HG02885 (cell line): Measurements from ENCODE around the gene CORO2B.

Experiments
- ATAC-seq: cut with Tn5 transposase; IDR thresholded peaks from one replicate; pipeline ENCODE4 v1.9.1; 2021; ENCODE audit warnings: mild to moderate bottlenecking; ENCODE audit not compliant: unreplicated experiment, poor library complexity

CORO2B gene

GRCh38 chr15:68623301-68623892 lies 44.6 kb downstream of the CORO2B start:
- no peak for ATAC-seq

GRCh38 chr15:68625853-68626252 lies 47.1 kb downstream of the CORO2B start:
- no peak for ATAC-seq

- ATAC-seq = no peak
These were observed 47.5 kb downstream of the CORO2B start for GRCh38 chr15:68626283-68626682.

GRCh38 chr15:68626739-68627138 lies 47.9 kb downstream of the CORO2B start:
- ATAC-seq = no peak

DNA sequence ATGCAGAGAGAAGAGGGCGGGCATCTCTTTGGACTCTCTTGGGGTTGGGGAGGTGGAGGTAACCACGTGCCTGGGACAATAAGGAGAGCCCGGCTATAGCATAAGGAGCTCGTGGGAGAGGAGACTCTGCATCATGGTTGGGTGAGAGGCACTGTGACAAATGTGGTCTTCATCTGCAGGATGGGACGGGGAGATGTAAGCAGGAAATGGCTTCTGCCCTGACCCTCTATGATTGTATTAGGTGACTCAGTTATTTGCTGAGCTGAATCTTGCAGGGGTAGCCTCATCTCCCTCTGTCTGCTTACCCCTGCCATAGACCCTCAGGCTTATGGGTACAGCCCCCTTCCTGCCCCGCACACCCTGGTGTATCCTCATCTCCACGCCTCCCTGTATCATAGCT lies 48.7 kb downstream of the CORO2B start:
- no peak for ATAC-seq

- no peak for ATAC-seq
These were observed 49.2 kb downstream of the CORO2B start for GRCh38 chr15:68627995-68628394.

GRCh38 chr15:68629519-68630210 lies 50.9 kb downstream of the CORO2B start:
- ATAC-seq = no peak

DNA sequence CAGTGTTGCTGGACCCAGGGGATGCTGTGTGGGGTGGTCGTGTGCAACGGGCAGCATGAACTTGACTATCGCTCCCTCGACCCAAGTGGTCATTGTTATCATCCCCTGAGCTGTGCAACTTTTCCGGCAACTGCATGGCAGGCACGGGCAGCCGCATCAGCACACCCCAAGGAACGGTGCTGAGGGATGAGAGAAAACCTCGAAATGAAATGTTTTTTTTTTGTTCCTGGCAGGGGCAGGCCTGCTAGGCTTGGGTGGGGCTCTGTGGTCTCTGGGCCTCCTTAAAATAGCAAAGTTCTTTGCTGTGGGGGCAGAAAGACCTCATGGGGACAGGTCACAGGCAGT lies 51.4 kb downstream of the CORO2B start:
- no peak for ATAC-seq

- no peak for ATAC-seq
These were observed 52.0 kb downstream of the CORO2B start for GRCh38 chr15:68630836-68631235.

DNA sequence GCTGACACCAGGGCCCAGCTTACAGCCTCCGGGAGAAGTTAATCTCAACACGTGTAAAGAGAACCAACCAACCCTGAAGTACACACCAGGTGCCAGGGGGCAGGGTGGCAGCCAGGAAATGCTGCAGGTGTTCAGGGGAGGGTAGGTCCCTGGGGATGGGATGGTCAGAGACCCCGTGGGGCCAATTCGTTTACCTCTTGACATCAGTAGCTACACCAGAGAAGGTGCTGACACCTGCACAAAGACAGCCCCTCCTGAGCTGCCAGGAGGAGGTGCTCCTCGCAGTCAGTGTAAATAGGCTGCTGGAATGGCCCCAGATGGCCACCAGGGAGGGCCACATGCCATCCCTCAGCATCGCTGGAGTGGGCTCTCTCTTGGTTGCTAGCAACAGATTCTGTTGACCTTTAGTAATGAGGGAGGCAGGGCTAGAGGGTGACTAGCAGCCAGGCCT lies 52.8 kb downstream of the CORO2B start:
- no peak for ATAC-seq

- ATAC-seq = no peak
These were observed 53.3 kb downstream of the CORO2B start for GRCh38 chr15:68632101-68632500.

DNA sequence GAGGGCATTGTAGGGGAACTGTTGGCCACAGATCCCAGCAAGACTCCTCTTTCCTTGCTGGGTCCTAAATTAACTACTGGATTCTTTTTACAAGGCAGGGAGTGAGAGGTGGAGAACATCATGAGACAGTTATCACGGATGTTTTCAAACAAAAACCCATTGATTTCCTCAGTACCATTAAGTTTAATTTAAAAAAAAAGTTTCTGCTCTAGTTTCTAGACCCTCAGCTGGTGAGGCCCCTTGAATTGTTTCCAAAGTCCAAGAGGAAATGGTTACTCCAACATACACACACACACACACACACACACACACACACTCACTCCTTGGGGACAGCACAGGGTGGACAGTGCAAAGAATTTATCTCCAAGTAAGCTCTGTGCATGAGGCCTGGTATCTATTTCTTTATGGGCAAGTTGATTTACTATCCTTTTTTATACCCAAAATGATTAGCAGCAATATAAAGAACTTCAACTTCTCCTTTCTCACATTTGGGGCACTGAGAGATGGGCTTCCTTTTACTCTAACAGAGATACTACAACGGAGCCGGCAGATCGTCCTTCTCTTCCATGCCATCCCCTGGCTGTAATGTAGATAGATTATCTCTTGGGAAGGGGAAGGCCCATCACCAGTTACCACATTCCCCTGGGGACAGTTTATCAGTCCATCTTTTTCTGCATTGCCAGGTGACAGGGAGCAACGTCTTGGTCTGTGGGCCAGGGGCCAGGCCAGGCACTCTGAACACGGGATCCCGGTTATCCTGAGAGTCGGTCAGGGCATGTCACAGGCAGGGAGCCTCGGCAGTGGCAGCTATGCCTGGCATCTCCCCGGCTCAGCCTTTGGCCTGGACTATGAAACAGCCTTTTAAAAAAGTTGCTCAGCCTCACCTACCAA lies 54.7 kb downstream of the CORO2B start:
- no peak for ATAC-seq

- no peak for ATAC-seq
These were observed 55.3 kb downstream of the CORO2B start for GRCh38 chr15:68634122-68634482.

- ATAC-seq = no peak
These were observed 55.7 kb downstream of the CORO2B start for GRCh38 chr15:68634531-68634930.

- no peak for ATAC-seq
These were observed 56.3 kb downstream of the CORO2B start for GRCh38 chr15:68635141-68635540.

GRCh38 chr15:68636256-68636655 lies 57.5 kb downstream of the CORO2B start:
- ATAC-seq = no peak

DNA sequence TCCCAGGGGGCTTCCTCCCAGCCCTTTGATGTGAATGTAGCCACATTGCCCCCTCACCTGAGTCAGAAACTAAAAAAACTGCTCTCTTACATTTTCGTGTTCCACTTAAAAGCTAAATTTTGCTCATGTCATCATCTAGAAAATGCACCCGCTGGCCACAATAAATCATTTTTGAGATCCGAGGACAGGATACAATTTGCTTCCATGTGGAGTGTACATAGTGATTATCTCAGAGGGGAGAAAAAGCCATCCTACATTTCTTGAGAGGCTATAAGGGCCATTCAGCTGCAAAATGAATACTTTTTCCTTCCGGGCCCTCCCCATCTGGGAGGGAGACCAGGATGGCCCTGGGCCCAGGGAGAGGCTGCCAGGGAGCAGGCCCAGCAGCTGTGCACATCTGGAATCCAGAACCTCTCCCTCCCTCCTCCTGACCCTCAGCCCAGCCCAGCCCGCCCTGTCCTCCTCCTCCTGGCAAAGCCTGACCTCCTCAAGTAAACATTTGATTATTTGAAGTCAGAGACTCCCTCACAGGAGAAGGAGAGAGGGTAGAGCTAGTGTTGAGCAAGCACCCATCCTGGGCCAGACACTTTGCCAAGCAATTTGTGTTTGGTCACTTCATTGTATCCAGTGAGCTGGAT lies 59.1 kb downstream of the CORO2B start:
- no peak for ATAC-seq

DNA sequence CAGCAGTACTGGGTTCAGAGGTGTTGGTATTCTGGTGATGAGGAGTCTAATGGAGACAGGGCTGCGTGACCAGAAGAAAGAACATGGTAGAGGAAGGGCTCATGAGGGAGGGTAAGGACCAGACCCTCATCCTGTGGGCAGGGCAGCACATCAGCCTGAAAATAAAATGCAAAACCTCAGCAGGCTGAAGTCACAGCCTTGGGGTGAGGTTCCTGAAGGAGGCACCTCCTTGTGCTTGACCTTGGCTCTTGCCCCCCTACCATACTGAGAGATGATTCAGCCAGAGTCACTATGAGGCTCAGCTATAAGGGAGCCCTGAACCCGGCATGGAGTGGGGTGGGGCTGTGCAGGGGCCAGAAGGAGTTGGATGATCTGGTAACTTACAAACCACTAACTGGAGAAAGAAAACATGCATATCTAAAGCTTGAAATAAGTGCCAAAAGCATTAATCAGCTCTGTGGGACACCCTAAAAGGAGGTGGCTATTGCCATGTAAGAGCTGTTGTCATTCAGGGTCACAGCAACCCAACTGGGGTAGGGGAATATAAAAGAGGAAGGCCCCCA lies 60.2 kb downstream of the CORO2B start:
- ATAC-seq = no peak

- ATAC-seq = no peak
These were observed 61.3 kb downstream of the CORO2B start for GRCh38 chr15:68639926-68640600.

DNA sequence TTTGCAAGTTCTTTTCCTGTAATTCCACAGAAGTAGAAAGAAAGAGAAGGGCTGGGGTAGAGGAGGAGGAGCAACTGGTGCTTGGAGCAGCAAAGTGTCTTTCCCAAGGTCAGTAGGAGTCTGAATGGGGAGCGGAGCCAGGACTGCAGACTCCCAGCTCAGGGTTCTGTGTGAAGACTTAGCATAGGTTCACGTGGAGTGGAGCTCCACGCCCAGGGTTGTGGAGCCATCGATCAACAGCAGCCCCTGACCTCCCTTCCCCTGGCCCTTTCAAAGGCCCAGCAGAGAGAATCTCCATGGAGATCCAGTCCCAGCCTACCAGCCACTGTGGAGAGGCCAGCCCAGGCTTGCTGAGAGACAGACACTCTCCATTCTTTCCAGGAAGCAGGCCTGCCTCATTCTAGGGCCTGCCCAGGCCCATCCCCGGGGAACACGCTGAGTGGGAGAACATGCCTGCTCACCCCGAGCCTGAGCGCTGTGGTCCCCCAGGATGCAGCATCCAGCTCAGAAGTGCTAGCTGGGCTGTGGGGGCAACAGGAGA lies 62.1 kb downstream of the CORO2B start:
- no peak for ATAC-seq
